Lower leg skin (tissue), 3 donors: ENCODE measurements around the gene SKIDA1.

Experiments
- CTCF ChIP-seq, 3 donors: fragments of 450-650 bp; IDR thresholded peaks; one replicate each; pipeline ENCODE4 v1.5.1; 2016; ENCODE audit warnings: antibody characterized with exemption in 3 of 3, mild to moderate bottlenecking in 3 of 3, moderate library complexity in 2 of 3
- POLR2A ChIP-seq, 2 donors: fragments of 450-650 bp; IDR thresholded peaks; one replicate each; pipeline ENCODE4 v1.6.1; 2016 to 2017; ENCODE audit warnings: antibody characterized with exemption in 2 of 2, mild to moderate bottlenecking in 1 of 2, moderate library complexity in 1 of 2

- TF ChIP-seq CTCF (IDR thresholded peaks at IDR 0.05) (no peak), POLR2A (IDR thresholded peaks at IDR 0.05) (no peak)
These were observed 52.3 kb downstream of the SKIDA1 start for GRCh38 chr10:21473135-21473534.
